SK-N-SH treated with all-trans-retinoic acid at 6 μM for 48 hours (cell line): Measurements from ENCODE around the gene N4BP2.

ENCODE experiments used
- ATAC-seq: fragments of 200-7000 bp; cut with Tn5 transposase; 3 replicates; pipeline ENCODE4 v1.9.1; 2020; ENCODE audit warnings: mild to moderate bottlenecking, moderate library complexity
- BACH2 ChIP-seq: fragments of 250-450 bp; sonication (Bioruptor Pico); IDR thresholded peaks from 2 replicates; pipeline ENCODE4 v1.9.0; 2021; ENCODE audit warnings: mild to moderate bottlenecking, borderline replicate concordance
- CSDC2 ChIP-seq: fragments of 250-450 bp; sonication (Bioruptor Pico); IDR thresholded peaks from 2 replicates; pipeline ENCODE4 v1.5.0; 2020; ENCODE audit warnings: mild to moderate bottlenecking, moderate library complexity
- ESRRG ChIP-seq: fragments of 250-450 bp; sonication (Bioruptor Pico); IDR thresholded peaks from 2 replicates; pipeline ENCODE4 v1.6.1; 2021; ENCODE audit warnings: mild to moderate bottlenecking
- GLIS3 ChIP-seq: fragments of 250-450 bp; sonication (Bioruptor Pico); IDR thresholded peaks from 2 replicates; pipeline ENCODE4 v1.5.0; 2020; ENCODE audit warnings: mild to moderate bottlenecking, moderate library complexity
- ISL1 ChIP-seq: fragments of 250-450 bp; sonication (Bioruptor Pico); IDR thresholded peaks from 2 replicates; pipeline ENCODE4 v2.1.2; 2022; ENCODE audit warnings: mild to moderate bottlenecking, moderate library complexity
- PATZ1 ChIP-seq: fragments of 250-450 bp; sonication (Bioruptor Pico); IDR thresholded peaks from 2 replicates; pipeline ENCODE4 v1.8.0; 2020; ENCODE audit warnings: mild to moderate bottlenecking, moderate library complexity, borderline replicate concordance
- POU6F1 ChIP-seq: fragments of 250-450 bp; sonication (Bioruptor Pico); IDR thresholded peaks from 2 replicates; pipeline ENCODE4 v1.8.0; 2021; ENCODE audit warnings: low read depth, mild to moderate bottlenecking, moderate library complexity, borderline replicate concordance
- PPARA ChIP-seq: fragments of 250-450 bp; sonication (Bioruptor Pico); IDR thresholded peaks from 2 replicates; pipeline ENCODE4 v1.5.0; 2020; ENCODE audit warnings: mild to moderate bottlenecking, borderline replicate concordance
- RARB ChIP-seq: fragments of 250-450 bp; sonication (Bioruptor Pico); IDR thresholded peaks from 2 replicates; pipeline ENCODE4 v1.8.0; 2021; ENCODE audit warnings: mild to moderate bottlenecking, moderate library complexity
- SNAI2 ChIP-seq: fragments of 250-450 bp; sonication (Bioruptor Pico); IDR thresholded peaks from 2 replicates; pipeline ENCODE4 v1.5.0; 2020; ENCODE audit warnings: mild to moderate bottlenecking, moderate library complexity
- TCF4 ChIP-seq: fragments of 250-450 bp; sonication (Bioruptor Pico); IDR thresholded peaks from 2 replicates; pipeline ENCODE4 v1.8.0; 2021; ENCODE audit warnings: mild to moderate bottlenecking, moderate library complexity, borderline replicate concordance
- TOX ChIP-seq: fragments of 250-450 bp; sonication (Bioruptor Pico); IDR thresholded peaks from 2 replicates; pipeline ENCODE4 v1.8.0; 2021; ENCODE audit warnings: mild to moderate bottlenecking, moderate library complexity, borderline replicate concordance
- ZC3H10 ChIP-seq: fragments of 250-450 bp; sonication (Bioruptor Pico); IDR thresholded peaks from 2 replicates; pipeline ENCODE4 v1.5.1; 2021; ENCODE audit warnings: mild to moderate bottlenecking, moderate library complexity
- ZFP3 ChIP-seq: fragments of 250-450 bp; sonication (Bioruptor Pico); IDR thresholded peaks from 2 replicates; pipeline ENCODE4 v1.5.0; 2020; ENCODE audit warnings: mild to moderate bottlenecking, moderate library complexity
- ZFP30 ChIP-seq: fragments of 450-650 bp; formaldehyde crosslinking; IDR thresholded peaks from 2 replicates; pipeline ENCODE4 v1.5.0; 2022; ENCODE audit warnings: mild to moderate bottlenecking, moderate library complexity
- ZNF565 ChIP-seq: fragments of 450-650 bp; formaldehyde crosslinking; conservative IDR thresholded peaks from 2 replicates; pipeline ENCODE4 v1.5.0; 2020; ENCODE audit warnings: low read depth, mild to moderate bottlenecking, moderate library complexity
- ZNF70 ChIP-seq: fragments of 450-650 bp; formaldehyde crosslinking; IDR thresholded peaks from 2 replicates; pipeline ENCODE4 v1.5.0; 2020; ENCODE audit warnings: mild to moderate bottlenecking, moderate library complexity
- ZNF8 ChIP-seq: fragments of 450-650 bp; formaldehyde crosslinking; IDR thresholded peaks from 2 replicates; pipeline ENCODE4 v1.5.0; 2020; ENCODE audit warnings: mild to moderate bottlenecking, moderate library complexity
- TF ChIP-seq, protein P1 (sequence below): fragments of 250-450 bp; sonication (Bioruptor Pico); IDR thresholded peaks from 2 replicates; pipeline ENCODE4 v1.5.1; 2021; ENCODE audit warnings: mild to moderate bottlenecking, moderate library complexity
- TF ChIP-seq, protein P2 (sequence below): fragments of 250-450 bp; sonication (Bioruptor Pico); IDR thresholded peaks from 2 replicates; pipeline ENCODE4 v1.5.1; 2020; ENCODE audit warnings: low read depth, mild to moderate bottlenecking, moderate library complexity

N4BP2 gene

GRCh38 chr4:40194602-40195161 lies 138.0 kb downstream of the N4BP2 start:
- TF ChIP-seq, protein P1, sequence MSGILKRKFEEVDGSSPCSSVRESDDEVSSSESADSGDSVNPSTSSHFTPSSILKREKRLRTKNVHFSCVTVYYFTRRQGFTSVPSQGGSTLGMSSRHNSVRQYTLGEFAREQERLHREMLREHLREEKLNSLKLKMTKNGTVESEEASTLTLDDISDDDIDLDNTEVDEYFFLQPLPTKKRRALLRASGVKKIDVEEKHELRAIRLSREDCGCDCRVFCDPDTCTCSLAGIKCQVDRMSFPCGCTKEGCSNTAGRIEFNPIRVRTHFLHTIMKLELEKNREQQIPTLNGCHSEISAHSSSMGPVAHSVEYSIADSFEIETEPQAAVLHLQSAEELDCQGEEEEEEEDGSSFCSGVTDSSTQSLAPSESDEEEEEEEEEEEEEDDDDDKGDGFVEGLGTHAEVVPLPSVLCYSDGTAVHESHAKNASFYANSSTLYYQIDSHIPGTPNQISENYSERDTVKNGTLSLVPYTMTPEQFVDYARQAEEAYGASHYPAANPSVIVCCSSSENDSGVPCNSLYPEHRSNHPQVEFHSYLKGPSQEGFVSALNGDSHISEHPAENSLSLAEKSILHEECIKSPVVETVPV (CRISPR knock-in tag) = no peak
- TF ChIP-seq SNAI2 (CRISPR knock-in tag) (no peak), BACH2 (CRISPR knock-in tag) (no peak), ESRRG (CRISPR knock-in tag) (no peak), CSDC2 (CRISPR knock-in tag) (no peak), ZC3H10 (CRISPR knock-in tag) (no peak), ISL1 (CRISPR knock-in tag) (no peak), ZFP3 (CRISPR knock-in tag) (no peak), TCF4 (CRISPR knock-in tag) (no peak), PPARA (CRISPR knock-in tag) (no peak), POU6F1 (CRISPR knock-in tag) (no peak), GLIS3 (no peak), ZNF565 (CRISPR knock-in tag) (no peak), PATZ1 (no peak), TOX (CRISPR knock-in tag) (no peak), ZNF70 (no peak), ZNF8 (no peak), RARB (no peak)
- TF ChIP-seq, protein P2, sequence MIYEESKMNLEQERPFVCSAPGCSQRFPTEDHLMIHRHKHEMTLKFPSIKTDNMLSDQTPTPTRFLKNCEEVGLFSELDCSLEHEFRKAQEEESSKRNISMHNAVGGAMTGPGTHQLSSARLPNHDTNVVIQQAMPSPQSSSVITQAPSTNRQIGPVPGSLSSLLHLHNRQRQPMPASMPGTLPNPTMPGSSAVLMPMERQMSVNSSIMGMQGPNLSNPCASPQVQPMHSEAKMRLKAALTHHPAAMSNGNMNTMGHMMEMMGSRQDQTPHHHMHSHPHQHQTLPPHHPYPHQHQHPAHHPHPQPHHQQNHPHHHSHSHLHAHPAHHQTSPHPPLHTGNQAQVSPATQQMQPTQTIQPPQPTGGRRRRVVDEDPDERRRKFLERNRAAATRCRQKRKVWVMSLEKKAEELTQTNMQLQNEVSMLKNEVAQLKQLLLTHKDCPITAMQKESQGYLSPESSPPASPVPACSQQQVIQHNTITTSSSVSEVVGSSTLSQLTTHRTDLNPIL (CRISPR knock-in tag) = no peak
- no peak for ATAC-seq

DNA sequence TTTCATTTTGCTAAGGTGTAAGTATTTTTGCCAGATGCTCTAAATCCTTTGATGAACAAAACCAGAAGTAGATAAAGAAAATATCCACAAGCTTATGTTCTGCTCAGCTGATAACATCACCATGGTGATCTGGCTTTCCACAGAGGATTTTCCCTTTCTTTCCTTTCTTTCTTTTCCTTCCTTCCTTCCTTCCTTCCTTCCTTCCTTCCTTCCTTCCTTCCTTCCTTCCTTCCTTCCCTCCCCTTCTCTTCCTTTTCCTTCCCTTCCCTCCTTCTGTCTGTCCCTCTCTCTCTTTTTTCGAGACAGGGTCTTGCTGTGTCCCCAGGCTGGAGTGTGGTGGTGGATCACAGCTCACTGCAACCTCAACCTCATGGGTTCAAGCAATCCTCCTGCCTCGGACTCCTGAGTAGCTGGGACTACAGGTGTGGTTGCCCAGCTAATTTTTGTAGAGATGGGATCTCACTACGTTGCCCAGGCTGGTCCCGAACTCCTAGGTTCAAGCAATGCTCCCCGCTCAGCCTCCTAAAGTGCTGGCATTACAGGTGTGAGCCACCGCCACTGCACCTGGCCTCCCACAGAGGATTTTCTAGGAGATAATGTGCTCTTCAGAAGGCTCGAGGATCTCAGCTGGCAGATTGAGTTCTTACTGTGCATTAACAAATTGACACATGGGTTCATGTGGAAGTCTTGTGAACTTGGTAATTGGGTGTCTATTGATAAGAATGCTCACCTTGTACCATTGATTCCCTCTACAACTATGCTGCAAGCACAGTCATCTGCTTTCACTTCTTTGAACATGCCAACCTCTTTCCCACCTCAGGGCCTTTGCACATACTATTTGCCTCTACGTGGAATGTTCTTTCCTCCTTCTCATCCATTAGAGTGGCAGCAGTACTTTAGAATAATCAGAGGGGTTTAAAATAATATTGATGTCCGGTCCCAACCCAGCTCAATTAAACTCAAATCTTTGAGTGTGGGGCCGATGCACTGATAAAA lies 138.8 kb downstream of the N4BP2 start:
- ATAC-seq = no peak
- TF ChIP-seq, protein P1 (CRISPR knock-in tag) = no peak
- TF ChIP-seq TCF4 (CRISPR knock-in tag) = no peak
- no peak for TF ChIP-seq SNAI2 (CRISPR knock-in tag)
- TF ChIP-seq TOX (CRISPR knock-in tag) = no peak
- TF ChIP-seq POU6F1 (CRISPR knock-in tag) = no peak
- no peak for TF ChIP-seq PPARA (CRISPR knock-in tag)
- TF ChIP-seq GLIS3 = no peak
- TF ChIP-seq CSDC2 (CRISPR knock-in tag) = no peak
- TF ChIP-seq ISL1 (CRISPR knock-in tag) = no peak
- TF ChIP-seq ZNF70 = no peak
- TF ChIP-seq ZFP3 (CRISPR knock-in tag) = no peak
- TF ChIP-seq ZFP30 (CRISPR knock-in tag) = no peak
- TF ChIP-seq ZC3H10 (CRISPR knock-in tag) = no peak
- no peak for TF ChIP-seq ZNF565 (CRISPR knock-in tag)
